GM12873 (cell line): ENCODE results near the gene MRPL58.

Experiments
- CTCF ChIP-seq: IDR thresholded peaks from 2 replicates; pipeline ENCODE4 v1.5.1; 2012; ENCODE audit warnings: low read depth, mild to moderate bottlenecking, moderate library complexity, low read length, control low read depth; ENCODE audit not compliant: insufficient read depth; ENCODE audit errors: missing control alignments

The MRPL58 gene

DNA sequence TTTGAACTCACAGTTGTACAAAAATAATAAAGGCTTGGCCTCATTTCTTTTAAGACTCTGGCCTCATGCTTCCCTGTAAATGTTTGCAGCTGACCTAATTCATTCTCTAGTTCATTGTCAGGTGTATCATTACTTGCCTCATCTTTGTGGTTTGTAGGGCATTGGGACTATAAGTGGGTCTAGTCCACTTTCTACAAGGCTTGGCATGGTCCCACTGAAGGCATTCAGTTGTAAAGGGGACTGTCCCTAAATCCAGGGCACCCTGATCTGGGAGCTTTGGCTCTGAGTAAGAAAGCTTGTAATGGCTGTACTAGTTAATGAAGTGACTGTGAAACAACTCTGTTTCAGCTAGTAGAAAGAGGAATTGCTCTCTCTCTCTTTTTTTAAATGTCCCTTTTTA lies 37.2 kb downstream of the MRPL58 start:
- TF ChIP-seq CTCF = no peak

DNA sequence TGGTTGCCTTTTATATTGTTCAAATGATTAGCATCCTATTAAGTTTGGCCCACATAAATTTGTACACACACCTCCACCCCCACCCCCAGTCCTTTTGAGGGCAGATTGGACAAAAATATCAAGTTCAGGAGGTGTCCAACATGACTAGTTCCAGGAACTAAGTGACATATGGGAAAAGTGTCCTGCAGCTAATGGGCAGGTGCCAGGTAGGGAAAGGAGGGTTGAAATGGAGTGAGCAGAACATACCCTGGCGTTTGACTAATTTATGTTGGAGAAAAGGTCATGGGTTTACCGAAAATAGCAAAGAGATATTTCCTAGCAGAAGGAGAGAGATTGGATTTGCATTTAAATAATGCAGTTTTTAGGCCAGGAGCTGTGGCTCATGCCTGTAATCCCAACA lies 39.5 kb downstream of the MRPL58 start:
- TF ChIP-seq CTCF = no peak

DNA sequence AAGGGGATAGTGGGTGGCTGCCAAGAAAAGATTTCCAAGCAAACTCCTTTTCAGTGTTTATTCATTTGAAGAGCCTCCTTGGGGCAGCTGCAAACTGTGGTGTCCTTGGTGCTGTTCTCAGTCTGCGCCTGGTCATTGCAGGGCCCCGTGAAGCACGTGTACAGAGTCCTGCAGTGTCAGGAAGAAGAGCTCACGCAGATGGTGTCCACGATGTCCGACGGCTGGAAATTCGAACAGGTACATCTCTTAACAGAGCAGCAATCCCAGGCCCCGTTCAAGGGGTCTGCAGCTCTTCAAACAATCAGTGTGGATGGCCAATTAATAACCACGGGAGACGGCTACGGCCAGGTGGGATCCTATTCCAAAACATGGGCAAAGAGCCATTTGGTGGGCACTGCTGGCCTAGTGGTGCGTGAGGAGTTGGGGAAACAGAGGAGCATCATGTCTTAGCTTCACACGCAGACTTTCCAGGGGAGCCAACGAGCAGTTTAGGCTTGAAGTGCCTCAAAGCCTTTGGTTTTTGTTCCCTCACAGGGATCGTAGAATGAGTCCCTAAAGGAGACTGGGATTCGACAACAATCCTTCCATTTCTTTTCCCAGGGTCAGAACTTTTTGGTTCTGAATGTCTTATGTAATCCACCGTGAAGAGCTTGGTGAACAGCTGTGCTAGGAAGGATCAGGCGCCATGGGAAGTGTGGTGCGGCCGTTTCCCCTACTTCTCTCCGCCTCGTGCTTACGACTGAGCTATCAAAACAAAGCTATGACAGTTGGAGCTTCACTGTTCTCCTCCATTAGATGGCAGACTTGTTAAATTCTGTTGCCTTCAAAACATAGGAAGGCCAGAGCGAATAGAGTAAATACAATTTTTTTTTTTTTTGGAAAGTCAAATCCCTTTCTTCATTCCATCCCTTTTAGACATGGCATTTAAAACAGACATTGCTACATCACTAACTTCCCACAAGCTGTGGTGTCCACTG lies 47.2 kb downstream of the MRPL58 start:
- TF ChIP-seq CTCF = peak; percentile 19

- TF ChIP-seq CTCF = no peak
Measured at GRCh38 chr17:75060434-75061054, 48.1 kb downstream of the MRPL58 start.

GRCh38 chr17:75061055-75061438 lies 48.6 kb downstream of the MRPL58 start:
- TF ChIP-seq CTCF = no peak

GRCh38 chr17:75061618-75062017 lies 49.1 kb downstream of the MRPL58 start:
- TF ChIP-seq CTCF = no peak

DNA sequence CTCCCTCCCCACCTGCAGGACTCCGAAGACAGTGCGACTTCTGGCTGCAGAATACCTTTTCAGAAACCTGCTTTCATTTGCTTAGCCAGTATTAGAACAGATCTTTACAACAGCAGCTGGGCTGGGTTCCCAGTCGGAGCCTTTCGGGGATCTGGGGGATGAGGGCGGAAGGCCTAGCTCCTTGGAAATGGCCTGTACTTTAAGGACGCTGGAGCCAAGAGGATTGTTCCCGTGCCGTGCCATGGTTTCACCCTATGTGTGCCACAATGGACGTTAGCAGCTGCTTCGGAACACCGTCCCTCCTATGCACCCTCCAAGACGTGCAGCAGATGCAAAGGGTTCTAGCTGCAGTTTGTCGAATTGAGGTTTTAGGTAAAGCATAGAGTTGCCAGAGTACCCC lies 50.7 kb downstream of the MRPL58 start:
- TF ChIP-seq CTCF = no peak
